Left lung (tissue), 10 donors: ENCODE results near the gene TBL1X. TPM values are rescaled to one million over a fixed set of nuclear protein-coding genes. Genes with fewer than 3 reads are reported as not detected.
A peak's percentile ranks its signal among the peaks of the same experiment; 100 is the strongest.
"Not testable (repeated sequence)": the region's sequence is repeated elsewhere in the genome, so short reads cannot be mapped to it uniquely, and the experiment has no call there.

Experiments used
- ATAC-seq: fragments of 200-7000 bp; cut with Tn5 transposase; one replicate; pipeline ENCODE4 v1.9.1; 2020; ENCODE audit warnings: moderate library complexity
- DNase-seq, 4 donors: peaks; one replicate each; pipeline ENCODE4 v3.0.0-alpha.2; 2013 to 2020
- H3K27ac ChIP-seq, 2 donors: fragments of 200-600 bp; sonication (generic) in 1 of 2; one replicate each; pipeline versions ENCODE4 v1.5.0 to v1.8.0; 2020 to 2021
- H3K27me3 ChIP-seq, 2 donors: fragments of 200-600 bp; sonication (generic) in 1 of 2; one replicate each; pipeline versions ENCODE4 v1.5.0 to v1.8.0; 2020 to 2021
- H3K36me3 ChIP-seq, 2 donors: fragments of 200-600 bp; sonication (generic) in 1 of 2; one replicate each; pipeline versions ENCODE4 v1.5.0 to v1.8.0; 2020 to 2021
- H3K4me1 ChIP-seq, 2 donors: fragments of 200-600 bp; one replicate each; pipeline ENCODE4 v1.8.0; 2021
- H3K4me3 ChIP-seq, 2 donors: fragments of 200-600 bp; sonication (generic) in 1 of 2; one replicate each; pipeline versions ENCODE4 v1.5.0 to v1.8.0; 2020 to 2021; ENCODE audit warnings: mild to moderate bottlenecking in 1 of 2
- H3K9me3 ChIP-seq, 2 donors: fragments of 200-600 bp; sonication (generic) in 1 of 2; one replicate each; pipeline versions ENCODE4 v1.5.0 to v1.8.0; 2020 to 2021
- intact Hi-C, 2 donors: fragments of 100-400 bp; cut with DNase I; formaldehyde crosslinking; loops; one replicate each; pipeline versions ENCODE4 v1.11.2 to v1.14.2; 2022
- polyA plus RNA-seq, 6 donors: library from polyadenylated mRNA; unstranded; fragments of 120-200 nt; gene quantifications; one replicate each; pipeline ENCODE4 v1.2.1, GENCODE V29; 2013; ENCODE audit not compliant: insufficient read length in 6 of 6
- total RNA-seq, 2 donors: library from RNA; stranded (reverse); fragmentation: NEBNext Ultra II Directional; extraction: Animal tissue kit (Norgen Biotek cat#: 25700); gene quantifications; one replicate each; pipeline ENCODE4 v1.2.1, GENCODE V29; 2021
- TF ChIP-seq, protein P1 (sequence below), 2 donors: fragments of 200-600 bp; sonication (generic) in 1 of 2; IDR thresholded peaks; one replicate each; pipeline versions ENCODE4 v1.5.0 to v1.8.0; 2021; ENCODE audit warnings: antibody characterized with exemption in 2 of 2
- donor health status: DM: no; HTN: yes; CAD: no.
- donor health status: DM: no; HTN: no; CAD: no.

The TBL1X gene
- total and polyA plus RNA-seq, 8 donors, result 13.4 to 24.6 (median 21.6) TPM

DNA sequence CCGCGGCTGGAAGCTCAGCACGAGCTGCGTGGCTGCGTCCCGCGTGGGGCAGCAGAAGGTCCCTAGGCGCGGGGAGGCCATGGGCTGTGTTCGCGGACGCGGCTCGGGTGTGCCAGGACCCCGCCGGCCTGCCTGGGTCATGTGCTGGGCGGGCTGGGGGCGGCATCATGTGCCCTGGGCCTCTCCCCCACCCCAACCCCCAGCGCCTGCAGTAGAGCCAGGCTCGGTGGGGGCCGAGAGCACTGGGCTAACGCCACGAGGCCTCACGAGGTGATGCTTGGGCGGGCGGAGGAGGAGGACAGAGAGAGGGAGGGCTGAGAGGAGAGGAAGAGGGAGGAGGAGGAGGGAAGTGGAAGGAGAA, 300.9 kb downstream of the TBL1X start, which contains the start of gene GPR143:
Gene GPR143 (minus strand): TSS at position 111 of the 361 bp plus-strand sequence. CDS start 30 bp downstream, at position 81.
- TF ChIP-seq, protein P1, sequence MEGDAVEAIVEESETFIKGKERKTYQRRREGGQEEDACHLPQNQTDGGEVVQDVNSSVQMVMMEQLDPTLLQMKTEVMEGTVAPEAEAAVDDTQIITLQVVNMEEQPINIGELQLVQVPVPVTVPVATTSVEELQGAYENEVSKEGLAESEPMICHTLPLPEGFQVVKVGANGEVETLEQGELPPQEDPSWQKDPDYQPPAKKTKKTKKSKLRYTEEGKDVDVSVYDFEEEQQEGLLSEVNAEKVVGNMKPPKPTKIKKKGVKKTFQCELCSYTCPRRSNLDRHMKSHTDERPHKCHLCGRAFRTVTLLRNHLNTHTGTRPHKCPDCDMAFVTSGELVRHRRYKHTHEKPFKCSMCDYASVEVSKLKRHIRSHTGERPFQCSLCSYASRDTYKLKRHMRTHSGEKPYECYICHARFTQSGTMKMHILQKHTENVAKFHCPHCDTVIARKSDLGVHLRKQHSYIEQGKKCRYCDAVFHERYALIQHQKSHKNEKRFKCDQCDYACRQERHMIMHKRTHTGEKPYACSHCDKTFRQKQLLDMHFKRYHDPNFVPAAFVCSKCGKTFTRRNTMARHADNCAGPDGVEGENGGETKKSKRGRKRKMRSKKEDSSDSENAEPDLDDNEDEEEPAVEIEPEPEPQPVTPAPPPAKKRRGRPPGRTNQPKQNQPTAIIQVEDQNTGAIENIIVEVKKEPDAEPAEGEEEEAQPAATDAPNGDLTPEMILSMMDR (IDR thresholded peaks at IDR 0.05), result no peak
- DNase-seq (no peak), ATAC-seq (no peak)
- intact Hi-C loops, result no loop called here
- Histone ChIP-seq H3K27ac (no peak within 1 kb of the TSS), H3K4me1 (no peaks in the 10 kb centered on the region), H3K4me3 (no peak within 1 kb of the TSS), H3K36me3 (no peaks in the 10 kb centered on the region), H3K9me3 (no peaks in the 10 kb centered on the region), H3K27me3 (peaks cover 13 to 30% of the 10 kb centered on the region in 2 donors)

DNA sequence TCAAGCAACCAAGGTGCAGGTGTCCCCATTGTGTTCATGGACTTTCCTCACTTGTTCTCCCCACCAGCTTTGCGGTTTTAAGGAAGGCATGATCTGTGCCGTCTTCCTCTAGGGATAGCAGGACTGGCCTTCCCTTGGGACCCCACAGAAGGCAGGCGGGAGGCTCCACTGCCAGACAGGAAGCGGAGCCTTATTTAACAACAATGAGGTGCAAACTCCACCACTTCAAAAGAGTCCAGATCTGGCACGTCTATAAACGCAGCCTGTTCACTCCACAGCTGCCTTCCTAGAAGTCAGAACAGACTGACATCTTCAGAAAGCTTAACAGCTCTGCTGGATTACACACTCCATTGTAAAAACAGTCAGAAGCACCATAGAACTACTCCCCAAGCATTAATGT, 302.5 kb downstream of the TBL1X start:
- intact Hi-C loops, result no loop called here
- no peak overlapping the region for H3K27ac ChIP-seq
- peaks cover 13 to 30% of the 10 kb centered on the region in 2 donors for H3K27me3 ChIP-seq
- TF ChIP-seq, protein P1 (IDR thresholded peaks at IDR 0.05), result no peak
- H3K4me1 ChIP-seq, result no peaks in the 10 kb centered on the region
- no peak for ATAC-seq
- H3K4me3 ChIP-seq, result no peak overlapping the region
- H3K36me3 ChIP-seq, result no peaks in the 10 kb centered on the region
- DNase-seq, result peak in 1 of 4 donors; percentile 41
- no peaks in the 10 kb centered on the region for H3K9me3 ChIP-seq

DNA sequence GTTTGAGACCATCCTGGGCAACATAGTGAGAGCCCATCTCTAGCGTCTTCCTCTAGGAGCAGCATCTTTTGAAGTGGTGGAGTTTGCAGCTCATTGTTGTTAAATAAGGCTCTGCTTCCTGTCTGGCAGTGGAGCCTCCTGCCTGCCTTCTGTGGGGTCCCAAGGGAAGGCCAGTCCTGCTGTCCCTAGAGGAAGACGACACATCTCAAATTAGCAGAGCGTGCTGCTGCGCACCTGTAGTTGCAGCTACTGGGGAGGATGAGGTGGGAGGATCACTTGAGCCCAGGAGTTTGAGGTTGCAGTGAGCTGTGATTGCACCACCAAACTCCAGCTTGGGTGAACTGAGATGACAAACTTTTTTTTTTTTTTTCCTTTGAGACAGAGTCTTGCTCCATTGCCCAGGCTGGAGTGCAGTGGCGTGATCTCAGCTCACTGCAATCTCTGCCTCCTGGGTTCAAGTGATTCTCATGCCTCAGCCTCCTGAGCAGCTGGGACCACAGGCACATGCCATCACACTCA, 303.5 kb downstream of the TBL1X start:
- intact Hi-C loops, H3K4me3 ChIP-seq, H3K9me3 ChIP-seq, H3K27ac ChIP-seq, ATAC-seq, H3K36me3 ChIP-seq, DNase-seq, H3K4me1 ChIP-seq: not testable (repeated sequence)
- peaks cover 13 to 30% of the 10 kb centered on the region in 2 donors for H3K27me3 ChIP-seq

DNA sequence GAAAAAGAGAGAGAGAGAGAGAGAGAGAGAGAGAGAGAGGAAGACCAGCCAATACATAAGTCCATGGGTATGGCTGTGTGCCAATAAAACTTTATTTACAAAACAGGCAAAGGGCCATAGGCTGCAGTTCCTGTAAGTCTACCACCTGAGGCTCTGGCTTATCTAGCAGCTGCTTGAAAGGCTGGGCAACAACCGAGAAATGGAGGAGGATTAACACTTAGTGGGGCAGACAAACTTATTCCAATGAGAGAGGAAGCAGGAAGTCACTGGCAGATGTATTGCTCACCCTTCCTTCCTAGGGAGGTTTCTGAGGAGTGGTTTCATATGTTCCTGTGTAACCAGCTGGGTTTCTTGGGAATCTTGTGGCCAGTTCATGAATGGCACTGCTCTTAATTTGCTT, 305.5 kb downstream of the TBL1X start:
- H3K4me3 ChIP-seq, result no peak overlapping the region
- no peaks in the 10 kb centered on the region for H3K36me3 ChIP-seq
- H3K27ac ChIP-seq, result no peak overlapping the region
- peaks cover 9 to 13% of the 10 kb centered on the region in 2 donors for H3K27me3 ChIP-seq
- no peak for DNase-seq
- no peaks in the 10 kb centered on the region for H3K4me1 ChIP-seq
- no peaks in the 10 kb centered on the region for H3K9me3 ChIP-seq
- intact Hi-C loops, result no loop called here
- TF ChIP-seq, protein P1 (IDR thresholded peaks at IDR 0.05), result no peak
- ATAC-seq, result no peak

DNA sequence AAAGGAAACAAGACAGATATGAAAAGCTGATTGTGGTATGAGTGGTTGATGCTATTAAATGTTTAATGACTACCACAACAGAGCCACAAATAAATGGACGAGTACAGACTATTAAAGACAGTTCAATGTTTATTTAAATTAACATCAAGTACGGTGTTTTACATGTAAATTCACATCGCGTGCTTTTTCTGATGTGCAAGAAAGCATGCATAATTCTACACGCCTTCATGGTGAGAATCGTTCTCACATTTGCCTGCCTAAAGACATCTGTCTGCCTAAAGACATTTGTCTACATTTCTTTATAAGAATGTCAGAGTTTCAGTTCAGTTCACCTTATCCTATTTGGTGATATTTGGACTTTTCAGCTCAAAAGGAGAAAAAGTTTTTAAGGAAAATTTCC, 308.1 kb downstream of the TBL1X start:
- TF ChIP-seq, protein P1 (IDR thresholded peaks at IDR 0.05), result no peak
- Histone ChIP-seq H3K4me1 (no peaks in the 10 kb centered on the region), H3K36me3 (no peaks in the 10 kb centered on the region), H3K4me3 (no peak overlapping the region), H3K27ac (no peak overlapping the region), H3K27me3 (no peaks in the 10 kb centered on the region), H3K9me3 (no peaks in the 10 kb centered on the region)
- DNase-seq (no peak), ATAC-seq (no peak)
- intact Hi-C loops, result no loop called here

DNA sequence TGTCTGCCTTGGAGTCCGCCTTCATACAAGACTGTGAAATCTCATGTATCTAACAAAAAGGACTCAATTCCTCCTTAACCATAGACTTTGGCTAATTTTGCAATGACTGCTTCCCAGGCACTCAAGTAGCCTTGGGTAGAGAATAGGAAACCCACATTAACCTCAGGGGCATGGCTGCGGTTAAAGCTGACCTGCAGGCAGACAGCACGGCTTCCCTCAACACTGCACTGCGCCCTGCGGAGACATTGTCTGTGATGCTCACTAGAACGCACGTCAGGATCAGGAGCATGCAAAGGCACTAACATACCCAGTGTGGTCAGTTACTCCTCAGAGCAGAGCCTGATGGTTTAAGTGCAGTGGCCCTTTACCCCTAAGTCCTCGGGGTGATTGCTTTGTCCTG, 311.1 kb downstream of the TBL1X start:
- intact Hi-C loops, result no loop called here
- DNase-seq, result no peak
- no peak overlapping the region for H3K4me3 ChIP-seq
- no peaks in the 10 kb centered on the region for H3K36me3 ChIP-seq
- ATAC-seq, result no peak
- H3K4me1 ChIP-seq, result no peaks in the 10 kb centered on the region
- TF ChIP-seq, protein P1 (IDR thresholded peaks at IDR 0.05), result no peak
- H3K27me3 ChIP-seq, result no peaks in the 10 kb centered on the region
- no peaks in the 10 kb centered on the region for H3K9me3 ChIP-seq
- no peak overlapping the region for H3K27ac ChIP-seq
